OCI-LY7 (cell line): Measurements from ENCODE around the gene PTPRT.

Experiments
- EZH2phosphoT487 ChIP-seq: fragments of 200-600 bp; sonication (generic); IDR thresholded peaks from 2 replicates; pipeline ENCODE4 v1.6.1; 2018; ENCODE audit warnings: low read depth, borderline replicate concordance, mild to moderate bottlenecking, mixed run types, antibody characterized with exemption, low read length, moderate library complexity, mixed read lengths
- TF ChIP-seq, protein P1 (sequence below): fragments of 200-600 bp; sonication (generic); conservative IDR thresholded peaks from 2 replicates; pipeline ENCODE4 v1.5.1; 2014; ENCODE audit warnings: mild to moderate bottlenecking, antibody characterized with exemption, low read length, moderate library complexity, mixed read lengths

DNA sequence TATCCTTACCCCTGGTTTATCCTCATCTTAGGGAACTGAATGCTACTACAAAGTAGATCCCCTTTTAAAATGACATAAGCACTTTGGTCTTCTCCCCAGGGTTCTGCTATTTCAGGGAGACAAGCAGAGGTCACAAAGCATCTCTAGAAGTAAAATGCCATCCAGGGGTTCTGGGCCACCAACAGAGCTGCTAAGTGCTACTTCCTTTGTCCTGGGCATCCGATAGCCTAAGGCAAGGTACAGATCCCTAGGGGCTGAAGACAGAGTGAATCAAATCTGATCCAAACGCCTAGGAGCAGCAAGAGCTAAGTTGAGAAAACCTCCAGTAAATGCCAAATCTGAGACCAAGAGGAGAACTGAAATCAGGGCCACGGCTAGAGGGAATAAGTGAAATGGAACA, 161.2 kb downstream of the PTPRT start:
- TF ChIP-seq, protein P1, sequence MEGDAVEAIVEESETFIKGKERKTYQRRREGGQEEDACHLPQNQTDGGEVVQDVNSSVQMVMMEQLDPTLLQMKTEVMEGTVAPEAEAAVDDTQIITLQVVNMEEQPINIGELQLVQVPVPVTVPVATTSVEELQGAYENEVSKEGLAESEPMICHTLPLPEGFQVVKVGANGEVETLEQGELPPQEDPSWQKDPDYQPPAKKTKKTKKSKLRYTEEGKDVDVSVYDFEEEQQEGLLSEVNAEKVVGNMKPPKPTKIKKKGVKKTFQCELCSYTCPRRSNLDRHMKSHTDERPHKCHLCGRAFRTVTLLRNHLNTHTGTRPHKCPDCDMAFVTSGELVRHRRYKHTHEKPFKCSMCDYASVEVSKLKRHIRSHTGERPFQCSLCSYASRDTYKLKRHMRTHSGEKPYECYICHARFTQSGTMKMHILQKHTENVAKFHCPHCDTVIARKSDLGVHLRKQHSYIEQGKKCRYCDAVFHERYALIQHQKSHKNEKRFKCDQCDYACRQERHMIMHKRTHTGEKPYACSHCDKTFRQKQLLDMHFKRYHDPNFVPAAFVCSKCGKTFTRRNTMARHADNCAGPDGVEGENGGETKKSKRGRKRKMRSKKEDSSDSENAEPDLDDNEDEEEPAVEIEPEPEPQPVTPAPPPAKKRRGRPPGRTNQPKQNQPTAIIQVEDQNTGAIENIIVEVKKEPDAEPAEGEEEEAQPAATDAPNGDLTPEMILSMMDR, result no peak
- TF ChIP-seq EZH2phosphoT487, result no peak
